GM21723 (cell line): ENCODE measurements around the gene KCNMB1.
A peak's percentile ranks its signal among the peaks of the same experiment; 100 is the strongest.

ENCODE experiments used
- ATAC-seq: cut with Tn5 transposase; IDR thresholded peaks from one replicate; pipeline ENCODE4 v1.9.1; 2021; ENCODE audit warnings: mild to moderate bottlenecking, moderate library complexity; ENCODE audit not compliant: unreplicated experiment

The KCNMB1 gene

GRCh38 chr5:170388818-170389549 is at the start of gene KCNMB1:
KCNMB1 (minus strand) TSS chr5:170389367; CDS start chr5:170385447, 3,920 bp downstream.
- ATAC-seq = no peak

DNA sequence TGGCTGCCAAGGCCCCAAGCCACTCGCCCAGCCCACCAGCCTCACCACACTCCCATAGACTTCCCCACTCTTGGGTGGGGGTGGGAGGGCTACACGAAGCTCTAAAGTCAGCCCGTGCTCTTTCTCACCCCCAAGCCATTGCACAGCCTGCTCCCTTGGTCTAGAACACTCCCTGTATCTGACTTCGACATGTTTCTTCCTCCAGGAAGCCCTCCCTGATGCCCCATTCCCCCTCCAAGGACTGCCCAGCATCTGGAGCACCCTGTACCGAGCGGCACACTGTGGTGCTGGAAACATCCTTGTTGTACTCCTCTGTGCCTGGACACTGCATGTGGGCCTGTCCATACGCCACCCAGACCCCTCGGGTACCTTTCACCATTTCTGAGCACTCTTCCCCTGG is 49.4 kb upstream of the KCNMB1 start:
- no peak for ATAC-seq

DNA sequence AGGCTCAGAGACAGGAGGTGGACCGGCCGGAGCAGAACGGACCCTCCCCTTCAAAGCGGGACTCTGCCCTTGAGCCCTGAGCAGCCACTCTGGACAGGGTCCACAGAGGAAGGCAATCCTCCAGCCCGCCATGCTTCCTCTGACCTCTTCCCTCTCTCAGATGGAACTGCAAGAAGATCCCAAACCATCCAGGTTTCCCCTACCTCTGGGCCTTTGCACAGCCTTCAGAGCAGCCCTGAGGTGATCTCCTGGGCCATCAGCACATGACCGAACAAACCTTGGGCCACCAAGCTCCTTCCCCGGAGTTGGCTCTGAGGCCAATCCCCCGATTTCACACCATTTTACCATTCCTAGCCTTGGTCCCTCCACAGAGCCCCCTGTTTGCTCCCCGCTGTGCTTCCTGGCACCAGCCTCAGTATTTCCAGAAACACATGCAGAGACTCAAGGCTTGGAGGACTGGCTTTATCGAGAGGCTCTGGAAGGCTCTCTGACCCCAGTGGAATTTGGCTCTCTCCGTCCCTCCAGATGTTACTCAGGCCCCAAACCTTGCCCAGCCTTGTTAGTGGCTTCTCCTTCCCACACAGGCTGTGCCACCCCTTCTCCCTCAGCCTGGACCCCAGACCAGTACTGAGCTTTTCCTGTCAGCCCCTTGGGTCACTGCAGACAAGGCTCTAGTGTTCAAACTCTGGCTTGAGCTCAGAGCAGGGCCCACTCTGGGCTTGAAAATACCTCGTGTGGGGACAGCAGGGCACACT is 48.6 kb upstream of the KCNMB1 start:
- no peak for ATAC-seq

DNA sequence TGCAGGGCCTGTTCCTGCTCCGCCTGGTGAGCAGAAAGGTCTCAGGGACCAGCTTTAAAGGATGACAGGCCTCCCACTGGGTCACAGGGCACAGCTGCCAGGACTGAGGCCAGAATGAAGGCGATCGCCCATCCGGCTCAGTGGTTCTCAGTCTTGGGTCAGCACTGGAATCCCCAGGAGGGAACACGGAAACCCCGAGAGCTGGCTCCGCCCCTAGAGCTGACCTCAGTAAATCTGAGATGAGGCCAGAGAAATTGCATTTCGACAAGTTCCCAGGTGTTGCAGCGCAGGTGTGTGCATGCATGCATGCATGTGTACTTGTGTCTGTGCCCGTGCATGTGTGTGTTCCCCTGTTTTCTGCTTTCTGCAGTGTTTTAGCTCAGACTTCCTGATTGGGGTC is 47.2 kb upstream of the KCNMB1 start:
- ATAC-seq = no peak

GRCh38 chr5:170434966-170435605 is 45.9 kb upstream of the KCNMB1 start:
- ATAC-seq = no peak

GRCh38 chr5:170432669-170433068 is 43.5 kb upstream of the KCNMB1 start:
- no peak for ATAC-seq

GRCh38 chr5:170431571-170431970 is 42.4 kb upstream of the KCNMB1 start:
- ATAC-seq = no peak

DNA sequence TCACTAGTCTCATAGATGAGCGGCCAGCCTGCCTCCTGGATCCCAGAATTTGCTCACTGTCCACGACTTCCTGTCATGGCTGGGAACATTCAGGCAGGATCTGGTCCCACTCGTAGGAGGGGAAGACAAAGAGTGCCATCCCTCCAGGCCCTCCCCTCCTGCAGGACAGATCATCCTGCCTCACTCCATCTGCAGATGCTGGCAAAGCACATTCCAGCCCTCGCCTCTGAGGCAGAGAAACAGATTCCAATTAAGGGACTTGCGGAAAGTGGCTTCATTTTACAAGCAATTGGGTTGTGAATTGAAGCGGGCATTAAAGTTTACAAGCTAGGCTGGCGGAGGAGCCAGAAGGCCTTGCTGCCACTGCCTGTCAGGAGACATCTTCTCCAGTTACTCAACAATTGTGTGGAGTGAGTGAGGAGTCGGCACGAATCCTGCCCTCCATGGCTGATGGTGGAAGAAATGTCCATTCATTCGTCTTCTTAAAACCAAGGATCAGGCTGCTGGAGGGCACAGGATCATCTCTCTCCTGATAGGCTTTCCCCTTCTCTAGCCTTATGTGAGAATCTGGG is 41.8 kb upstream of the KCNMB1 start:
- ATAC-seq = no peak

GRCh38 chr5:170430256-170430655 is 41.1 kb upstream of the KCNMB1 start:
- no peak for ATAC-seq

GRCh38 chr5:170429014-170429413 is 39.8 kb upstream of the KCNMB1 start:
- ATAC-seq = no peak

DNA sequence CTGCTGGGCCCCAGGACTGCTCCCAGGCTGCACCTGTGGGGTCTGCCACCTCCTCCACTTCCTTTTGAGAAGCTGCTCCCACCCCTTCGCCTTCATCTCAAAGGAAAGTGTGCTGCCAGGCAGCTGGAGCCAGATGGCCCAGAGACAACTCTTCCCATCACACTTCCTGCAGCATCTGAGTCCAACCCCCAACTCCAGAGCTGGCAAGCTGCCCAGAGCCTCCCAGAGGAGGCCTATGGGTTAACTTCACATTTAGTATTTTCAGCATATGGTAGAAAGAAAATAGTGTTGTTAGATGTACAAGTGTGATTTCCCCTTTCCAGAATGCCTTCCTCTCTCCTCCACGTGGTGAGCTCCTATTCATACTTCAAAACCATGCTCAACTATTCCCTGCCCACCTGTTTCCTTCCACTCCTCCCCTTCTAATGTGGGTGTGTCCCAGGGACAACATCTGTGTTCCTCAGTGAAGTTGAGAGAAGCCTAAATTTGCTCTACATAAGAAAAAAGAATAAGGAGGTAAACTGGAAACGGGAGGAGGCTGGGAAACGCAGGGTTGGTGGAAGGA is 38.6 kb upstream of the KCNMB1 start:
- ATAC-seq = no peak

DNA sequence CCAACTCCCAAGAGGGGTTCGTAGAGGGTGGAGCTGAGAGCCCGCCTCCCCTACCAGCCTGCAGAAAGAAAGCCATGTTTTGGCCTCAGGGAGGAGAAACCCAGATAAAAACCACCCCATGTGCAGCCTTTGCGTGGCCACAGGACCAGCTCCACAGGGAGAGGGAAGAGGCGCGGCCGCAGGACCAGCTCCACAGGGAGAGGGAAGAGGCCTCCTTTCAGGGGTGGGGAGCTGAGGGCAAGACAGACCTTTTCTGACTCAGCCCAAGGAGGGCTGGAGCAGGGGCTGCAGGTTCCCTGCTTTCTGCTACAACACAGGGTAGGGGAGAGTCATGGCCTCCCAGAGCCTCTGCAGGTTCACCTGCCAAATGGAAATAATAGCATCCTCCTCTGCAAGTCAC is 37.6 kb upstream of the KCNMB1 start:
- ATAC-seq = no peak

GRCh38 chr5:170426149-170426767 is 37.1 kb upstream of the KCNMB1 start:
- no peak for ATAC-seq

DNA sequence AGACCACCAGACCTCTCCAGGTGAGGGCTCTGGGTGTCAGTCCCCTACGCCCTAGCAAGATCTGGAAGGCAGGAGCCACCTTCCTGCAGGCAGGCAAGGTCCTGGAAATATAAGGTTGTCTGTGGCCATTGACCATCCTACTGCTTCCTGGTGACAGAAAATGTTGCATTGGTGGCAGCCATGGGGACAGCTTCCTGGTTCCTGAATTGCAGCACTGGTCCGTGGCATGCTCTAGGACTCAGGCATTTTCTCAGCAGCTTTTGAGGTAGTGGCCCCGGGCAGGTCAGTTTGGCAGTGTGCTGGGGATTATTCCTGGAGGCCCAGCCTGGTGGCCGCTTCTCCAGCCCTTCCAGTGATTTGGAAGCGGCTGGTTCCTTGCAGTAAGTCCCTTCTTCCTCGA is 36.6 kb upstream of the KCNMB1 start:
- no peak for ATAC-seq

GRCh38 chr5:170424629-170425028 is 35.5 kb upstream of the KCNMB1 start:
- no peak for ATAC-seq

DNA sequence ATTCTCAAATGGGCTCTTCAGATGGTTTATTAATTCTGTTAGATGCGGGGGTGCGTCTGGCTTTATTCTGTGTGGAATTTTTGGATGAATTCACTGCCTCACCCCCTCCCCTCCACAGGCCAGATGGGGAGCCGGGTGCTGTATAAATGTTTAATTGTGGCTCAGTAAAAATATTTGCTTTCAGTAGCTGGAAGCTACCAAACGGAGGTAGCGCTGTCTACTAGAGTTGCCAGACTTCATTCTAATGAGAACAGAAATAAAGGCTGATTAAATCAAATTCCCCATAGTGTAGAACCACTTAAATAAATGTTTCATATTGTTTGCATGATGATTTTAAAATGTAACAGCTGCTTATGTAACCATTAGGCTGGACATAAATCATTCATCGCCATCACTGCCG is 34.5 kb upstream of the KCNMB1 start:
- ATAC-seq = no peak

GRCh38 chr5:170421826-170422225 is 32.7 kb upstream of the KCNMB1 start:
- no peak for ATAC-seq

GRCh38 chr5:170420806-170421412 is 31.7 kb upstream of the KCNMB1 start:
- peak; percentile 52 for ATAC-seq

GRCh38 chr5:170419643-170420042 is 30.5 kb upstream of the KCNMB1 start:
- no peak for ATAC-seq

DNA sequence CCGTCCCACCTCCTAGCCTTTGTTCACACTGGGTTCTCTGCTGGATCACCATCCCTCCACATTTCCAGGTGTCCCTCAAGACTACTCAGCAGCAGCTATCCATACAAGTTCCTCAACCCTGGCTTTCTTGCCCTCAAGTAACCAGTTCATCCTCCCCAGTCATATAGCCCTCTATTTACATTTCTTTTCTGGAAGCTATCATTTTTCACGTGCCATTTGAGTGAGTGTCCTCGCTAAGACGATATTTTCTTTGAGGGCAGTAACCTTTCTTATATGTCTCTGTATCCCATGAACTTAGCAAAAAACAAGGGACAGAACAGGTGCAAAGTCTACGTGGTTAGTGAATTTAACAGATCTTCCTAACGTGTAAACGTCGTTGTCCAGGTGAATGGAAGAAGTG is 29.6 kb upstream of the KCNMB1 start:
- no peak for ATAC-seq
